ENCODE results near the gene GCNT4.

GCNT4 gene

GRCh38 chr5:75018805-75019587 lies 33.4 kb downstream of the GCNT4 start:
- in situ Hi-C loops (cut with MboI; ENCODE audit: low sequenced_read_pairs): no loop called here

DNA sequence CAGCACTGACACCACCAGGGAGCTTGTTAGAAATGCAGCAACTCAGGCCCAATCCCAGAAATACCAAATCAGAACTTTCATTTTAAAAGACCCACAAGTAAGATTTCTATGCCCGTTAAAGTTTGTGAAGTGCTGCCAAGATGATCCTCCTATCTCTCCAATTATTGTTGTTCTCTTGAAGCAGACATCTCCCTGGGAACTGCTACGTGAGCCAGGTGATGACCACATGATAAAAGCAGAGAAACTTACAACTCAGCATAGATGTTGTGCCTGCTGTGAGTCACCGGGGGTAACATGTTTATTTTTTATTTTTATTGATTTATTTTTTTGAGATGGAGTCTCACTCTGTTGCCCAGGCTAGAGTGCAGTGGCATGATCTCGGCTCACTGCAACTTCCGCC lies 34.4 kb downstream of the GCNT4 start:
- in situ Hi-C loops (cut with MboI; ENCODE audit: low sequenced_read_pairs): no loop called here

DNA sequence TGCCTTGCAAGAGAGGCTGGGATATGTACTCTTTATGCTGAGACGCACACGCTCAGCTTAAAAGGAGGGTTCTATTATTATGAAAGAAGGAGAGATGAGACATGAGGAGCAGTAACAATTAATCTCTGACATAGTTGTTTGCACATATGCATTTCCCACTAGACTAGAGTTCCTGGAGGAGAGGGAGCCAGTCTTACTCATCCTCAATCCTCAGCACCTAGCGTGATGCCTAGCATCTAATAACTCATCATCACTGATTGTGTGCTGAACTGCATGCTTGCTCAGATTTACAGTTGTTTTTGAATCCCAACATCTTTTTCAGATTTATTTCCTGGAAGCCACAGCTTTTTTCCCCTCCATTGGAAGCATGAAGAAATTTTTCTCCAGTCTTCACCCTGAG lies 35.5 kb downstream of the GCNT4 start:
- in situ Hi-C loops (cut with MboI; ENCODE audit: low sequenced_read_pairs): no loop called here

- in situ Hi-C loops (cut with MboI; ENCODE audit: low sequenced_read_pairs): no loop called here
Observed at GRCh38 chr5:75012748-75013147, 39.6 kb downstream of the GCNT4 start.

GRCh38 chr5:75010838-75011237 lies 41.5 kb downstream of the GCNT4 start:
- in situ Hi-C loops (cut with MboI; ENCODE audit: low sequenced_read_pairs): no loop called here

DNA sequence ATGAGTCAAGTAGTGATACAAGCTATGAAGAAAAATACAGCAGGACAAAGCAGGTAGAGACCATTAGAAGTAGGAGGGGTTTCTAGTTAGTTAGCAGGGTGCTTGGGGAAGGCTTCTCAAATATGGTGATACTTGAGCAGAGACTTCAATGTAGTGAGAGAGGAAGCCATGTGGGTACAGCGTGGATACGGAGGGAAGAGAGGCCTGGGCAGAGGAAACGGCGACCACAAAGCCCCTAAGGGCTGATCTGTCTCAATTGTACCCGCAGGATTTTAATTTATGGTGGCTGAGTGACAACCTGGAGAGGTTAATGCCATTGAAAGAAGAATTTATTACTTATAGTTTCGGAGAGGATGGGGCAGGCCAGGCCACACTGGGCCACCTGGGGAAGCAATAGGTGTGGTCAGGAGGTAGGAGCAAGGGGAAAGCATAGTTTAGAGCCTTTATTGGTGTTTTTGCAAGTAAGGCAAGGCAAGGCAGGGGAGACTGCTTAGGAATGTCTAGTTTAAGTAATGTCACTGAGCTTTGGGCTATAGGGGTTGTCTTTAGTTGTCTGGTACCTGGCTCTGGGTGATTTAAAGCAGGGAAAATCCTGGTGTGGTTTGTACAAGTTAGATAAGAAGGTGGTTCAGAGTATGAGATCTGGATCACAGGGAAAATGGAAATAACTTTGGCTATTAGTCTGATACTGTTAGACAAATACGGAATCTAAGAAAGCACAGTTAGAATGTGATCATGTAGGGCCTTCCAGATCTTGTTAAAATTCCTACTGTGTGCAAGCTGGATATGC lies 42.6 kb downstream of the GCNT4 start:
- in situ Hi-C loops (cut with MboI; ENCODE audit: low sequenced_read_pairs): no loop called here

GRCh38 chr5:75006865-75007822 lies 45.2 kb downstream of the GCNT4 start:
- in situ Hi-C loops (cut with MboI; ENCODE audit: low sequenced_read_pairs): no loop called here

- in situ Hi-C loops (cut with MboI; ENCODE audit: low sequenced_read_pairs): no loop called here
Observed at GRCh38 chr5:75005561-75005960, 46.8 kb downstream of the GCNT4 start.

All from HL-60/S4 treated with phorbol 12-myristate 13-acetate at 8.2 ng/mL for 4 days and 3 days (cell line).